Vagina (tissue), 2 donors: ENCODE measurements around the gene SETBP1. TPM values are rescaled to one million over a fixed set of nuclear protein-coding genes. Genes with fewer than 3 reads are reported as not detected.

Experiments
- DNase-seq, 2 donors: peaks; one replicate each; pipeline ENCODE4 v3.0.0-alpha.2; 2017; ENCODE audit errors: extremely low spot score in 2 of 2
- H3K27ac ChIP-seq: fragments of 200-600 bp; sonication (generic); one replicate; pipeline ENCODE4 v1.5.1; 2019
- H3K27me3 ChIP-seq: fragments of 200-600 bp; sonication (generic); one replicate; pipeline ENCODE4 v1.5.1; 2019
- H3K36me3 ChIP-seq, 2 donors: fragments of 200-600 bp; sonication (generic); one replicate each; pipeline ENCODE4 v1.5.1; 2017 to 2019
- H3K4me1 ChIP-seq: fragments of 200-600 bp; sonication (generic); one replicate; pipeline ENCODE4 v1.5.1; 2019
- H3K4me3 ChIP-seq, 2 donors: fragments of 200-600 bp; sonication (generic); 1 replicate in 1 of 2; 2 replicates in 1 of 2; pipeline ENCODE4 v1.5.1; 2016 to 2019
- H3K9me3 ChIP-seq: fragments of 200-600 bp; sonication (generic); one replicate; pipeline ENCODE4 v1.5.1; 2019
- CTCF ChIP-seq, 3 experiments: fragments of 450-650 bp in 2 of 3; fragments of 200-600 bp in 1 of 3; sonication (generic) in 1 of 3; IDR thresholded peaks; one replicate each; pipeline ENCODE4 v1.5.1; 2017 to 2019; ENCODE audit warnings: antibody characterized with exemption in 3 of 3, mild to moderate bottlenecking in 2 of 3, moderate library complexity in 2 of 3
- POLR2A ChIP-seq, 2 donors: fragments of 450-650 bp; IDR thresholded peaks; one replicate each; pipeline ENCODE4 v1.6.1; 2017; ENCODE audit warnings: antibody characterized with exemption in 2 of 2, mild to moderate bottlenecking in 2 of 2, moderate library complexity in 2 of 2
- POLR2AphosphoS5 ChIP-seq, 2 donors: sonication (generic); formaldehyde crosslinking; IDR thresholded peaks; one replicate each; pipeline ENCODE4 v1.9.0; 2017; ENCODE audit warnings: antibody characterized with exemption in 2 of 2, mild to moderate bottlenecking in 2 of 2, low read depth in 1 of 2; ENCODE audit not compliant: insufficient read depth in 1 of 2
- intact Hi-C: fragments of 100-400 bp; cut with DNase I; formaldehyde crosslinking; loops from one replicate; pipeline ENCODE4 v1.15.1; 2023
- total RNA-seq: library from RNA; depleted of rRNA; stranded (reverse); fragments of >200 nt; gene quantifications from one replicate; pipeline ENCODE4 v1.2.3, GENCODE V29; 2016

The SETBP1 gene
- total RNA-seq, 1 donor from 2014 or later = 38.1 TPM

GRCh38 chr18:44637210-44638033, 43.3 kb upstream of the SETBP1 start:
- Histone ChIP-seq H3K27ac (no peak overlapping the region), H3K27me3 (no peaks in the 10 kb centered on the region), H3K9me3 (no peaks in the 10 kb centered on the region)

GRCh38 chr18:44638034-44638540, 42.6 kb upstream of the SETBP1 start:
- no peak overlapping the region for H3K4me3 ChIP-seq
- H3K27ac ChIP-seq = no peak overlapping the region
- no peaks in the 10 kb centered on the region for H3K36me3 ChIP-seq
- no peaks in the 10 kb centered on the region for H3K27me3 ChIP-seq
- TF ChIP-seq CTCF (IDR thresholded peaks at IDR 0.05) (no peak), POLR2A (IDR thresholded peaks at IDR 0.05) (no peak), POLR2AphosphoS5 (IDR thresholded peaks at IDR 0.05; ENCODE audit: insufficient read depth in 1 of 2, low read depth in 1 of 2) (no peak)
- no peaks in the 10 kb centered on the region for H3K4me1 ChIP-seq
- no peak for DNase-seq
- intact Hi-C loops = no loop called here
- no peaks in the 10 kb centered on the region for H3K9me3 ChIP-seq

More at GRCh38 chr18:44637210-44638033, 43.3 kb upstream of the SETBP1 start:
- no peak for DNase-seq
- H3K4me1 ChIP-seq = no peaks in the 10 kb centered on the region
- no peaks in the 10 kb centered on the region for H3K36me3 ChIP-seq
- no peak overlapping the region for H3K4me3 ChIP-seq
- TF ChIP-seq POLR2AphosphoS5 (IDR thresholded peaks at IDR 0.05; ENCODE audit: insufficient read depth in 1 of 2, low read depth in 1 of 2) (peak in 1 of 2 donors; percentile 8), POLR2A (IDR thresholded peaks at IDR 0.05) (no peak), CTCF (IDR thresholded peaks at IDR 0.05) (no peak)
- intact Hi-C loops = no loop called here

GRCh38 chr18:44638811-44639210, 41.9 kb upstream of the SETBP1 start:
- Histone ChIP-seq H3K9me3 (no peaks in the 10 kb centered on the region), H3K4me3 (no peak overlapping the region), H3K36me3 (no peaks in the 10 kb centered on the region), H3K4me1 (no peaks in the 10 kb centered on the region), H3K27me3 (no peaks in the 10 kb centered on the region), H3K27ac (no peak overlapping the region)
- intact Hi-C loops = no loop called here
- no peak for DNase-seq
- TF ChIP-seq POLR2A (IDR thresholded peaks at IDR 0.05) (no peak), CTCF (IDR thresholded peaks at IDR 0.05) (no peak), POLR2AphosphoS5 (IDR thresholded peaks at IDR 0.05; ENCODE audit: insufficient read depth in 1 of 2, low read depth in 1 of 2) (no peak)

GRCh38 chr18:44643004-44643403, 37.7 kb upstream of the SETBP1 start:
- intact Hi-C loops = no loop called here
- no peaks in the 10 kb centered on the region for H3K36me3 ChIP-seq
- no peak overlapping the region for H3K27ac ChIP-seq
- no peak overlapping the region for H3K4me3 ChIP-seq
- no peaks in the 10 kb centered on the region for H3K9me3 ChIP-seq
- DNase-seq = no peak
- TF ChIP-seq POLR2AphosphoS5 (IDR thresholded peaks at IDR 0.05; ENCODE audit: insufficient read depth in 1 of 2, low read depth in 1 of 2) (no peak), POLR2A (IDR thresholded peaks at IDR 0.05) (no peak), CTCF (IDR thresholded peaks at IDR 0.05) (no peak)
- H3K27me3 ChIP-seq = no peaks in the 10 kb centered on the region
- no peaks in the 10 kb centered on the region for H3K4me1 ChIP-seq

- intact Hi-C loops = no loop called here
- TF ChIP-seq POLR2AphosphoS5 (IDR thresholded peaks at IDR 0.05; ENCODE audit: insufficient read depth in 1 of 2, low read depth in 1 of 2) = no peak
- no peak for TF ChIP-seq POLR2A (IDR thresholded peaks at IDR 0.05)
- TF ChIP-seq CTCF (IDR thresholded peaks at IDR 0.05) = no peak
- H3K4me3 ChIP-seq = no peak overlapping the region
- H3K36me3 ChIP-seq = no peaks in the 10 kb centered on the region
- no peaks in the 10 kb centered on the region for H3K4me1 ChIP-seq
- no peak for DNase-seq
- H3K9me3 ChIP-seq = no peaks in the 10 kb centered on the region
- no peak overlapping the region for H3K27ac ChIP-seq
- no peaks in the 10 kb centered on the region for H3K27me3 ChIP-seq
Measured at GRCh38 chr18:44651478-44651877, 29.2 kb upstream of the SETBP1 start.
